GM18499 (cell line): ENCODE results near the gene HPRT1.

Experiments
- ATAC-seq: cut with Tn5 transposase; IDR thresholded peaks from one replicate; pipeline ENCODE4 v1.9.1; 2021; ENCODE audit warnings: moderate number of reproducible peaks; ENCODE audit not compliant: insufficient read depth, unreplicated experiment

Gene HPRT1

GRCh38 chrX:134470013-134470412, 10.0 kb downstream of the HPRT1 start:
- ATAC-seq = no peak

GRCh38 chrX:134472041-134472440, 12.1 kb downstream of the HPRT1 start:
- no peak for ATAC-seq

GRCh38 chrX:134476284-134476683, 16.3 kb downstream of the HPRT1 start:
- ATAC-seq = no peak

- ATAC-seq = no peak
These were observed 18.4 kb downstream of the HPRT1 start for GRCh38 chrX:134478374-134478773.

- ATAC-seq = no peak
These were observed 20.1 kb downstream of the HPRT1 start for GRCh38 chrX:134480061-134480460.

- ATAC-seq = no peak
These were observed 21.4 kb downstream of the HPRT1 start for GRCh38 chrX:134481339-134481738.

GRCh38 chrX:134482371-134482770, 22.4 kb downstream of the HPRT1 start:
- ATAC-seq = no peak

- ATAC-seq = no peak
These were observed 24.1 kb downstream of the HPRT1 start for GRCh38 chrX:134484039-134484438.

GRCh38 chrX:134501941-134502340, 42.0 kb downstream of the HPRT1 start:
- no peak for ATAC-seq

- no peak for ATAC-seq
These were observed 42.7 kb downstream of the HPRT1 start for GRCh38 chrX:134502686-134503085.

- no peak for ATAC-seq
These were observed 52.6 kb downstream of the HPRT1 start for GRCh38 chrX:134512566-134512965.

GRCh38 chrX:134513091-134513490, 53.1 kb downstream of the HPRT1 start:
- no peak for ATAC-seq

GRCh38 chrX:134520860-134521390, 61.0 kb downstream of the HPRT1 start:
- ATAC-seq = no peak

GRCh38 chrX:134524181-134524580, 64.2 kb downstream of the HPRT1 start:
- no peak for ATAC-seq

- ATAC-seq = no peak
These were observed 65.3 kb downstream of the HPRT1 start for GRCh38 chrX:134525086-134525792.

GRCh38 chrX:134526399-134526798, 66.4 kb downstream of the HPRT1 start:
- ATAC-seq = no peak

- no peak for ATAC-seq
These were observed 69.0 kb downstream of the HPRT1 start for GRCh38 chrX:134528960-134529359.

- no peak for ATAC-seq
These were observed 69.5 kb downstream of the HPRT1 start for GRCh38 chrX:134529481-134529880.

GRCh38 chrX:134530845-134531244, 70.9 kb downstream of the HPRT1 start:
- ATAC-seq = no peak

- no peak for ATAC-seq
These were observed 73.4 kb downstream of the HPRT1 start for GRCh38 chrX:134533352-134533751.

GRCh38 chrX:134533952-134534351, 74.0 kb downstream of the HPRT1 start:
- ATAC-seq = no peak
